HG03095 (cell line): Measurements from ENCODE around the gene JAZF1.
"Not testable (repeated sequence)": the region's sequence is repeated elsewhere in the genome, so short reads cannot be mapped to it uniquely, and the experiment has no call there.

ENCODE experiments used
- ATAC-seq: cut with Tn5 transposase; IDR thresholded peaks from one replicate; pipeline ENCODE4 v1.9.1; 2021; ENCODE audit warnings: moderate library complexity; ENCODE audit not compliant: unreplicated experiment

Gene JAZF1

GRCh38 chr7:28017372-28017771 lies 163.2 kb downstream of the JAZF1 start:
- no peak for ATAC-seq

GRCh38 chr7:28016297-28016696 lies 164.3 kb downstream of the JAZF1 start:
- ATAC-seq: no peak

DNA sequence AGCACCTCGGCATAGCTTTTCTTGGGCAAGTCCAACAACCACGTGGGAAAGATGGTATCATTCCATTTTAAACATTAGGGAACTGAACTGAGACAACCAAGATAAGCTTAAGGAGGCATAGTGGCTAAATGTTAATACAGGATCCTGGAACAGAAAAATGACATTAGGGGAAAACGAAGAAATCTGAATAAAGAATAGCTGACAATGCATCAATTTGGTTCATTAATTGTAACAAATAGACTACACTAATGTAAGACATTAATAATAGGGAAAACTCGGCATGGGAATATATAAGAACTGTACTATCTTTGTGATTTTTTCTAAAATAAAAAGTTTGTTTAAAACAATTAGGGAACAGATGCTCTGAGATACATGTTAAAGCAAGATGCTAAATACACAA lies 165.4 kb downstream of the JAZF1 start:
- ATAC-seq: no peak

- not testable (repeated sequence) for ATAC-seq
Measured at GRCh38 chr7:28014340-28014739, 166.3 kb downstream of the JAZF1 start.

GRCh38 chr7:28013441-28013840 lies 167.2 kb downstream of the JAZF1 start:
- ATAC-seq: no peak

DNA sequence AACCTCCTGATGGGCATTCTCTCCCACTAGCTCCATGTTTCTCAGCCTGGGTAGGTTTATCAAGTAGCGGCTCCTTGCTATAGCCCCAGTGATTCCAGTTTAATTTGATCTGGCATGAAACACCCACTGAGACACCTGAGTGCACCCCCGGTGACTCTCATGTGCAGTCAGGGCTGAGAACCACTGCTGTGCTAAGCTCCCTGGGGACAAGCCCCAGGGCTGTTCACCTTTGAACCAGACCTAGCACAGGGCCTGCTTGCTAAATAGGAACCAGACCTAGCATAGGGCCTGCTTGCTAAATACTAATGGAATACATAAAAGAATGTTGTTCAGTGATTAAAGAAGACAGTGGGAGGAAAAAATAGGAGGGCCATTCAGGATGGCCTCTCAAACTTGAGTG lies 167.6 kb downstream of the JAZF1 start:
- ATAC-seq: no peak

DNA sequence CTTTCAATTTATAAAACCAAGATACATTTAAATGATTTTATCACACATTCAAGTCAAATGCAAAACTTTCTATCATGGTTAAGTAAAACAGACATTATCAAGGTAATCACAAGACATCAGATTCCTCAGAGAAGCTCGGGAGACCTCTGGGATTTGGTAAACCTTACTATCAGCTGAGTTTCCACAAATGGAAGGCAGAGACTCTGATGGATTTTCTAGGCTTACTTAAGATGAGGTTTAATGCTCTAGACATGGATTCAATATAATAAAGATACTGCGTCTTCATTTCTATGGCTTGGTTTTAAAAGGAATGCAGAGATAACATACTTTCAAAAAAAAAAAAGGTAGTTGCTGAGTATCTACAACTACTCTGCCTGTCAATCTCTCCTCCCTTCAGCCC lies 171.7 kb downstream of the JAZF1 start:
- no peak for ATAC-seq

DNA sequence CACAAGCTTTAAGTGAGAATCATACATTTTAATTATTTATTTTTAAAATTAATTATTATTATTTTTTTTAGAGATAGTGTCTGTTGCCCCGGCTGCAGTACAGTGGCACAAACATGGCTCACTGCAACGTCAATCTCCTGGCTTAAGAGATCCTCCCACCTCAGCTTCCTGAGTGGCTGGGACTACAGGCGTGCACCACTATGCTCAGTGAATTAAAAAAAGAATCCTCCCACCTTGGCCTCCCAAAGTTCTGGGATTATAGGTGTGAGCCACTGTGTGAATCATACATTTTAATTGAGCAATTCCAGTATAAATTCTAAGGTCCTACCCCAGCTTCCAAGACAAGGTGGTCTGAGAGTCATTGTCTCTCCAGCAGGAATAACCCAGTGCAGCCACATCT lies 172.4 kb downstream of the JAZF1 start:
- no peak for ATAC-seq

DNA sequence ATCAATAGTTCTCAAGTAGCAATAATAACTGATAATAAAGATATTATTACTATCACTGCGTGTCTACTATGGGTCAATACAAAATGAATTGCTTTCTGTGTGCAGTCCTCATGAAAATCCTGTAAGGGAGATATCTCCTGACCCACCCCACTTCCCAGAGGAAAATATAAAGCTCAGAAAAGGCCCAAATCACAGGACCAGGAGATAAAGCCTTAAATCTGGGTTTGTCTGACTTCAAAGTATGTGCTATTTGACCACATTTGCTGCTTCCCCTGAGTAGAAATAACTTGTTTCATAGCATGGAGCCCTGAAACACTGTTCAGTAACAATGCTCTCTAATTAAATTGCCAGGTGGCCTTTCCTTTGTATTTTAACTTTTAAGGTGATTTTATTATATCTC lies 174.1 kb downstream of the JAZF1 start:
- no peak for ATAC-seq

GRCh38 chr7:28005847-28006231 lies 174.8 kb downstream of the JAZF1 start:
- no peak for ATAC-seq

DNA sequence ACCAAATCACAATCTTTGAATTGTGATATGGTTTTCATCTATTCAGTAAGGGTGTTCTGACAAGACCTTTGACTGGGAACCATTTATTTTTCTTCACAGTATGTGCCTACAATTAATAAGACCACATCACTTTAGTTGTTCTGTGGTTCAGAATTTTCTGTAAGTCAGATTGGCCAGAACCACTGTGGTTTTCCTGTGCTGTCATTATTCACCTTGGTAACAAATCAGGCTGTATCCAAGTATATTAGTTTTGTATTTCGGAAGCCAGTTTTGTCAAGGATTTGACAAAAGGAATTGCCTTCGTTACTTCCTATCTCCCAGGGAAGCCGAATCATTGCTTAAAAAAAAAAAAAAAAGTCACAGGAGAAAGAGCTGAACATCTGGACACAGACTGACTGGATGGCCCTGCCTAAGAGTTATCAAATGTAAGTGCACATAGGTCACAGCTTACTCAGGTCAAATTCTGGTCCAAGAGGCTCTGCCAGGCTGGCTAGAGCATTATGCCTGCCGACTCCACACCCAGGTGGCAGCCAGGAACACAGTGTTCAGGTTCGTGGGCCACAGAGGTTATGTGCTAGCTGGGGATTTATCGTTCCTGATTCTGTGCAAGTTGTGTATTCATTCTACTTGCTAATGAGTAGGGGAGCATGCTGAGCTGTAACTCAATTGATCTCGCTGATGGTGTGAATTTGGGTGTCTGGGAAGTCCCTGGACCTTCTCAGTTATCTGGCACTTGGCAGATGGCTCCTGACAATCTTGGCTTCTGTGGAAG lies 175.3 kb downstream of the JAZF1 start:
- no peak for ATAC-seq

DNA sequence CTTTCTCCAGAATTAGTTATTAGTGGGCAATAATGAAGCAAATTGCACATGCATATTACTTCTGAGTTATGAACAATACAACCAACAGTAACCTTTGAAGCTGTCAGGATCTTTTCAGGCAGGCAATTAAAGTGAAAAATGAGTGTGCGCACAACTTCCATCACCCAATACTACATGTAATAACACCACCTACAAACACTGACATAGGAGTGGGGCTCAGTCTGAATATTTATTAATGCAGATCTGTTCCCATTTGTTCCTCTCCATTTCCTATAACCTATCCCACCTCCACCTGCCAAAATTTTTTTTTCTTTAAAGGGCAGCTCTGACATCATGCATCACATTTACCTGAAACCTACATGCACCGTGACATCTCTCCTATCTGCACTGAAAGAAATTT lies 177.2 kb downstream of the JAZF1 start:
- ATAC-seq: no peak

DNA sequence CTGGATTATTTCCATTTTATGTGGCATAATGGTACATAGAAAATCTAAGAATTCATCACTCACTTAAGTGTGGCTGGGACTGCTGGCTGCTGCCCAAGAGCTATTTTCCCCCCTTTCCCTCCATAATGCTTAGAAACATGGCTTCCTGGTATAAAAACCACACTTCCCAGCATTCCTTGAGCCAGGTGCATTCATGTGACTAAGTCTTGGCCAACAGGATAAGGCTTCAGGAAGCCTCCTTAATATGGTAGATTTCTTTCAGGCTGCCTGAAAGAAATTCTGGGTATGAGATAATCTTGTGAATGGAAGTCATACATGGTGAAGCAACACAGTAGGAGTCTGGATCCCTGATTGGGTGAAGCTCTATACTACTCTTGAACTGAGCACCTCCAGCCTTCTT lies 178.0 kb downstream of the JAZF1 start:
- ATAC-seq: no peak

DNA sequence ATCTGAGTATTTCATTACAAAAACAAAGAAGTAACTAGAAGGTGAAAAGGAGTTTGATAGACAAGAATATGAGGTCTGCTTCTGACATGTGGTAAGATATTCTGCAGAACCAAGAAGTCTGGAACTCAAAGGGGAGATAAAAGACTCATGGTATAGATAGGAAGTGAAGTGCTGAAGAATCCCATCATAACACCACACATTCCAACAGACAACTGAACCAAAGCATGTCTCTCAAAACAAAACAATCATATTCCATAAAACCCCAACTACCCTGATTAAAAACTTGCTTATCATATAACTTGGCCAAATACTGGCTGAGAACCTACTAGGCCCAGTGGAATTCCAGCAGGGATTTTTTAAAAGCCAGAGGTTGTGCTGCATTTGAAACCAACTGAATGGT lies 178.7 kb downstream of the JAZF1 start:
- no peak for ATAC-seq

DNA sequence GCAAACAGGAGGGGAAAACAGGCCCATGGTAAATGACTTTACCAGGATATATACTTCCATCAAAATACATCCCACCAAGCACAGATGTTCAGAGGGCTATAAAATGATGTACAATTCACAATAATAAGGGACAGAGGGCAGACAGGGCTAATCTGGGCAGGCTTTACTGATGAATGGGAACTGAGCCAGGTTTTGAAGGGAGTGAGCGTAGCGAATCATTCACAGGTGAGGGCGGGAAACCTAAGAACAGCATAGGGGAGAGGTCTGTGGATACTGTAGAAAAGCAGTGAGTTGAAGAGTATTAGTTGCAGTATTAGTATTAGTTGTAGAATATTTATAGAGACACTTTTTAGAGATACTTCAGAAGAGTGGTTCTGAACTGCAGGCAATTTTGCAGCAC lies 180.8 kb downstream of the JAZF1 start:
- ATAC-seq: no peak

- ATAC-seq: no peak
Measured at GRCh38 chr7:27998382-27998781, 182.2 kb downstream of the JAZF1 start.

GRCh38 chr7:27997188-27997707 lies 183.3 kb downstream of the JAZF1 start:
- no peak for ATAC-seq

DNA sequence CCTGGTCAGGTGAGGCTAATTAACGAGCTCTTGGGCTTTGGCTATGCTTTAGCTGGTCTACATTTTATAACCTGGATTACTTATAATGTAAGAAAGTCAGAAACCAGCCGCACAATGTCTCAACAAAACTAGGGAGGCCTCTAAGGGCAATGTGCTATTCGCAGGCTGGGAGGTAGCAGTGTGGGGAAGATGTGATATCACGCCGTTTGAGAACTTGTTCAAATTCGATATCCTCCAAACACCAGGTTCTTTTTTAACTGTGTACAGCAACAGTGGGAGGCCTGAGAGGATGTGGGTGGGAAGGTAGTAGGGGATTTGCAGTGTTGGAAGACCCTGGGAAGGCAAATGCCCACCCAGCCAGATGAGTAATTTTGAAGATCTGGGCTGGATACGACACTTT lies 184.5 kb downstream of the JAZF1 start:
- no peak for ATAC-seq

DNA sequence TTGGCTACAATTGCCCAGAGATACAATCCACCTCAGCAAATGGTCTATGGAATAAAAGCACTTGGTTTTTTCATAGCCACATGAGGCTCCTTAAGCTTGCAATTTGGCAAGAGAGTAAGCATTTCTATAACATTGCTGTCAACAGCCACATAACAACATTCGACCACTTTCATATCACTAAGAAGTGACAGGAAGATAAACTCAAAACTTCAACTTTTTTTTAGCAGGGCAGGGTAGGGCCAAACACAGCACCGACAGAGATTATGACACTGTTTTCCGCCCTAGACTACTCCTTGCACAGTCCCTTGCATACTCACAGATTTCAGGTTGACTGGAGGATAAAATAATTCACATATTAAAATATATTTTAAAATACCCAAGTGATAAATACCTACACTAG lies 185.4 kb downstream of the JAZF1 start:
- no peak for ATAC-seq

- no peak for ATAC-seq
Measured at GRCh38 chr7:27994639-27995038, 186.0 kb downstream of the JAZF1 start.

GRCh38 chr7:27992755-27993493 lies 187.7 kb downstream of the JAZF1 start:
- no peak for ATAC-seq

DNA sequence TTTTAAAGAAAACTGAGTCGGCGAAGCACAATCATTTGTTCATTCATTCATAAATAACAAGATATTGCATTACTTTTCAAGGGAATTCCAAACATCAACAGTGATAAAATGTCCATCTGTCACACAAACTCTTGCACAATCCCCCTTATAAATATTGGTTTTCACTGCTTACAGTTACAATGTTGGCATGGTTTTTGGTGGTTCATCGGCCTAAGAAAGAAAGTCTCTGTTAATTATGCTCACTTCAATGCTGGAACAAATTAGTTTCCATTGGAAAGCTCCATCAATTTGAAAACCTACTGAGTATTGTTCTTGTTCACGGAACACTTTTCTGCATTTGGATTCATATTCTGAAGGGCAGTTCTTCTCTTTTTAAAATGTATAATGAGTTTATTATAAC lies 188.5 kb downstream of the JAZF1 start:
- no peak for ATAC-seq
